Measurements from ENCODE around the gene ACP2. TPM values are rescaled to one million over a fixed set of nuclear protein-coding genes. Genes with fewer than 3 reads are reported as not detected.

ACP2 gene
- total RNA-seq, 6 experiments from 2014 or later: 33.4 to 37.4 (median 36.1) TPM

DNA sequence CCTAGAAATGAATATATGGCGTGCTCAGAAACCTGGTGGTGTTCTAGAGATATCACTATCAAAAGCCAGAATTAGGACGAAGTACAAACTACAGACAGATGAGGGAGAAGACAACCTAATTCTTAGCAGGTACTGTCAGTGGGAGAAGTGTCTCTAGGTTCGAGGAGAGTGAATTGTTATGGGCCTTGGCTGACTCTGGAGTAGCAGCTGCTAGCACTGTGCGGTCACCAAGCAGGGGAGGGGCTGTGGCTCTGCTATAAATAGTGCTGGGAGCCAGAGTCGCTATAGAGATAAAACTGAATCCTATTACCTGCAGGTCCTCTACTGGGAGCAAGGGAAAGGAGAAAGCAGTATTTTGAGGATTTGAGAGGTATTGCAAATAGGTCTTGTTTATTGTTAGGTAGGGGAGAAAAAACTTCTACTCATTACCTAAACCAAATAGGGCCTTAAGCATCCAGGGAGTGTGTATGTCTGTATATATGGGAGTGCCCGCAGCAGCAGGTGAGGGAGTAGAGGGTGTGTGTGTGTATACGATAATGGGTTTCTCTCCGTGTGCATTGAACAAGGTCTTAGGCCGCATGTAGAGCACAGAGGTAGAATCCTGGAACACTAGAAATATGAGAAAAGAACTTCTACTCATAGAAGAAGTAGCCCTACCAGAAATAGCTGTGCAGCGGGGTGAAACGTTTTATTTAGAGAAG, 23.5 kb upstream of the ACP2 start:
- Mint-ChIP-seq H3K4me1 (ENCODE audit: low read depth) (peaks cover 43% of the 10 kb centered on the region), H3K4me3 (peak overlapping the region; percentile 83; the same call in 1 of the 2 replicates), H3K27me3 (ENCODE audit: insufficient read depth) (peaks cover 5% of the 10 kb centered on the region), H3K9me3 (no peaks in the 10 kb centered on the region), H3K36me3 (ENCODE audit: low read depth) (peaks cover 15% of the 10 kb centered on the region), H3K27ac (no peak overlapping the region)
- TF ChIP-seq, protein P1, sequence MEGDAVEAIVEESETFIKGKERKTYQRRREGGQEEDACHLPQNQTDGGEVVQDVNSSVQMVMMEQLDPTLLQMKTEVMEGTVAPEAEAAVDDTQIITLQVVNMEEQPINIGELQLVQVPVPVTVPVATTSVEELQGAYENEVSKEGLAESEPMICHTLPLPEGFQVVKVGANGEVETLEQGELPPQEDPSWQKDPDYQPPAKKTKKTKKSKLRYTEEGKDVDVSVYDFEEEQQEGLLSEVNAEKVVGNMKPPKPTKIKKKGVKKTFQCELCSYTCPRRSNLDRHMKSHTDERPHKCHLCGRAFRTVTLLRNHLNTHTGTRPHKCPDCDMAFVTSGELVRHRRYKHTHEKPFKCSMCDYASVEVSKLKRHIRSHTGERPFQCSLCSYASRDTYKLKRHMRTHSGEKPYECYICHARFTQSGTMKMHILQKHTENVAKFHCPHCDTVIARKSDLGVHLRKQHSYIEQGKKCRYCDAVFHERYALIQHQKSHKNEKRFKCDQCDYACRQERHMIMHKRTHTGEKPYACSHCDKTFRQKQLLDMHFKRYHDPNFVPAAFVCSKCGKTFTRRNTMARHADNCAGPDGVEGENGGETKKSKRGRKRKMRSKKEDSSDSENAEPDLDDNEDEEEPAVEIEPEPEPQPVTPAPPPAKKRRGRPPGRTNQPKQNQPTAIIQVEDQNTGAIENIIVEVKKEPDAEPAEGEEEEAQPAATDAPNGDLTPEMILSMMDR (IDR thresholded peaks at IDR 0.05): no peak
- no peak for DNase-seq

DNA sequence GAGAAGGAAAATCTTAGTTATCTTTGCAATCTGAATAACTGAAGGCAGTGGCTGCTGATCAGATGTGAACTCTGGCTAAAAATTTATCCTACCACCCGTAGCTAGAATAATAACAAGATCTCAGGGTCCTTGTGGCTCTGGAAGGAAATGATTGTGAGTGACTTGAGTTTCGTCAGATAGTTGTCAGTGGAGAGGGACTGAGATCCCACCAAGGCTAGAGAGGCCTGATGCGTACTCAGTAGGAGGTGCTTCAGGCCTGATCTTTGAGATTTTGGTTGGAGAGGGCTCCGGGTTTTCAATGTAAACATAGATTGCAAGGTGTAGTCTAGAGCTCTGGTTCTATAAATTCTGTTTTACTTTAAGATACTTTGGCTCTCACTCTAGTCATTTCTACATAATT, 22.7 kb upstream of the ACP2 start:
- peak overlapping the region; percentile 73 for H3K27ac Mint-ChIP-seq
- H3K9me3 Mint-ChIP-seq: no peaks in the 10 kb centered on the region

DNA sequence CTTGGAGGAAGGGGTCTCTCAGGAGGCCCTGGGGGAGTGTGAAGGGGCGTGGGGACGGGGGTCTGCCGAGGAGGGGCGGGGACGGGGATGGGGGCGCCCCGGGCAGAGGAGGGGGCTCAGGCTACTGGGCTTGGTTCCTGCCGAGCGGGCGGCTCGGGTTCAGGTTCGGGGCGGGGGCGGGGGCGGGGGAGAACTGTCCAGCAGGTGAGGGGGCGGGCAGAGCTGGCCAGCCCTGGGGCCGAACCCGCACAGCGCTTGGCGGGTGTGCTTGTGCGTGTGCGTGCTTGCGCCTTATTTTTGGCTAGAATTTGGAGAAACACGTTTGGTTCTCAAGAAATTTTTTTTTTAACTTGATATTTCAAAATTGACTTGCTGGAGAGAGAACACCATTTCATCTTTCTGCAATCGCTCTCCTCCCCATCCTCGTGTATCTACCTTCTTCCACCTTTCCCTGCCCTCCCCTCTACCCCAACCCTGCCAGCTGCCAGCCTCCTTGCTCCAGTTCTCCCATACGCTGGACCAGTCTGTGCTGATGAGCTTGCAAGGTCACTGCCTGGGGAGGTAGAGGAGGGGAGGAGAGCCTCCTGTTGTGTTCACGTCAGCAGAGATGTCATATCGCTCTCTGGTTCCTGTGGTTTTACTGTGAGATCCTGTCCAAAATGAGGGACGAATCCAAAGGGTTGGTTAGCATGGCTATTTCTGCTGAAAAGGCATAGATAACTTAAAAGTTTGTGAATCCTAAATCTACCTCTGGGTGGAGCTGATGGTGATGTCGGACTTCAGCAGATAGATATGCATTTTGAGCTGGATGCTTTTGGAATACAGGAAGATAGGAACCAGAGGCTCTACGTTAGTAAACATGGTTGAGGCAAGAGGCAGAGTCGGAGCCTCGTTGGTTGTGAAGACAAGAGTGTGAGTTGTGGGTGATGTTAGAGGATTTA, 22.0 kb upstream of the ACP2 start:
- Mint-ChIP-seq H3K36me3 (ENCODE audit: low read depth) (peaks cover 5% of the 10 kb centered on the region), H3K4me3 (peak overlapping the region; percentile 83), H3K9me3 (no peaks in the 10 kb centered on the region), H3K4me1 (ENCODE audit: low read depth) (peaks cover 45% of the 10 kb centered on the region), H3K27me3 (ENCODE audit: insufficient read depth) (peaks cover 5% of the 10 kb centered on the region), H3K27ac (peak overlapping the region; percentile 73)
- DNase-seq: peak; percentile 55
- TF ChIP-seq, protein P1 (IDR thresholded peaks at IDR 0.05): peak; percentile 49

More for the DNA sequence above, 22.7 kb upstream of the ACP2 start:
- no peak for DNase-seq
- peaks cover 8% of the 10 kb centered on the region for H3K36me3 Mint-ChIP-seq (ENCODE audit: low read depth)
- H3K4me1 Mint-ChIP-seq (ENCODE audit: low read depth): peaks cover 43% of the 10 kb centered on the region
- H3K27me3 Mint-ChIP-seq (ENCODE audit: insufficient read depth): peaks cover 5% of the 10 kb centered on the region
- TF ChIP-seq, protein P1 (IDR thresholded peaks at IDR 0.05): no peak
- peak overlapping the region; percentile 83 for H3K4me3 Mint-ChIP-seq

DNA sequence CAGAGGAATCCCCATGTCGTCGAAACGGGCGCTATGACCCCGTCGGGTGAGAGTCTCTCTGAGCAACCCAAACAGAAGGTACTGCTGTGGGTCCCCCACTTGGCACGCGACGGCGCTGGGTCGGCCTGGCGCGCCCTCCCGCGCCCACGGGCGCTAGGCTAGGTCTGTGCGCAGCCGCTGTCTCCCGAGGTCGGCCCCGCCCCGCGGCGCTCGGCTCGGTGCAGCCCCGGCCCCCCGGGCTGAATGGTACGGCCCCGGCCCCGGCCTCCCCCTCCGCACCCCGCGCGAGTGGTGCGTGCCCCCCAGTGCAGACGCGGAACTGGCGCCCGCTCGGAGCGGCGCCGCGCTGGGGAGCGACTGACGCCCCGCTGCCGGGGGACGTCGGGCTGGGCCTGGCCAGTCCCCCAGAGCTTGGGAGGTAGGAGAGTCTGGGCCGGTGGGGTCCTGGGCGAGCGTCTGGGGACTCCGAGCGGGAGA, 21.3 kb upstream of the ACP2 start, which contains the start of gene MADD:
MADD (plus strand) TSS at position 305 of the 477 bp plus-strand sequence.
- H3K4me3 Mint-ChIP-seq: peak within 1 kb of the TSS; percentile 90
- H3K9me3 Mint-ChIP-seq: no peaks in the 10 kb centered on the region
- peak within 1 kb of the TSS; percentile 97 for H3K27ac Mint-ChIP-seq
- H3K27me3 Mint-ChIP-seq (ENCODE audit: insufficient read depth): peaks cover 5% of the 10 kb centered on the region
- peaks cover 5% of the 10 kb centered on the region for H3K36me3 Mint-ChIP-seq (ENCODE audit: low read depth)
- DNase-seq: peak; percentile 60
- H3K4me1 Mint-ChIP-seq (ENCODE audit: low read depth): peaks cover 53% of the 10 kb centered on the region
- TF ChIP-seq, protein P1 (IDR thresholded peaks at IDR 0.05): no peak

DNA sequence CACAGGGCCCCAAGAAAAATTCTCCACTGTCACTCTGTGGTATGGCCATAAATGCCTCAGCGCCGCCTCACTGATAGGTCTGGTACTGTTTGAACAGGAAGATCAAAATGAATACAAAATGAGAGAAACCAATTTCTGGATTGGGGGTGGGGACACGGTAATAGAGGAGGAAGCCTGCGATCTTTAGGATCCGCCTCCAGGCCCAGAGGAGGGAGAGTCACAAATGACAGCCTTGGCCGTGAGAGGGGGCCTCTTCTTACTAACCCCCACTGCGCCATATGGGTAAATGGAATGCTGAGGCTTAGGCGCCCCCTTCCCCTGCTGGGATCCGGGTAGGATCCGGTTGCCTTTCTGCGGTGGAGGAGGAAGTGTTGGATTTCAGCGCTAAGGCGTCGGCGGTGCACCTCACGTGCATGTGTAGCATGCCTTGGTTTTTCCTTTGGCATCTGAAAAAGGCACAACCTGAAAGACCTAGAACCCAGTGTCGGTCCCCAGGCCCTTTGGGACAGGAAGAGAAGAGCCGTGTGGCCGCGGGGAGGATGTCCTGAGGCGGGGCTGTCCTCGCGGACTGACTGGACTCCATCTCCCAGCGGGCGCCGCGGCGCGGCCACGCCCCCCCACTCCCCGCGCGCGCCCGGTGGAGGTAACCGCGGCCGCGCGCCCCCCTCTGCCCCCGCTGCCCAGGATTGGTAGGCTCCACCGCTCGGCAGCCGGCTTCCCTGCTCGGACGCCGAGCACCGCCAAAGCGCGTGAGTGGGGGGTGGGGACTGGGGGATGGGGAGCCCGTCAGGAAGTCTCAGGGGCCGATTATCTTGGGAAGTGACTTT, 20.6 kb upstream of the ACP2 start:
- no peaks in the 10 kb centered on the region for H3K9me3 Mint-ChIP-seq

More for the DNA sequence above, 20.6 kb upstream of the ACP2 start:
- Mint-ChIP-seq H3K4me1 (ENCODE audit: low read depth) (peaks cover 59% of the 10 kb centered on the region), H3K36me3 (ENCODE audit: low read depth) (peaks cover 5% of the 10 kb centered on the region), H3K27ac (peak overlapping the region; percentile 97), H3K27me3 (ENCODE audit: insufficient read depth) (peaks cover 5% of the 10 kb centered on the region), H3K4me3 (peak overlapping the region; percentile 90)
- peak; percentile 88 for DNase-seq
- TF ChIP-seq, protein P1 (IDR thresholded peaks at IDR 0.05): peak; percentile 55

Data from HFFc6 (cell line).